Measurements from ENCODE around the gene ADH1B.

Gene ADH1B

DNA sequence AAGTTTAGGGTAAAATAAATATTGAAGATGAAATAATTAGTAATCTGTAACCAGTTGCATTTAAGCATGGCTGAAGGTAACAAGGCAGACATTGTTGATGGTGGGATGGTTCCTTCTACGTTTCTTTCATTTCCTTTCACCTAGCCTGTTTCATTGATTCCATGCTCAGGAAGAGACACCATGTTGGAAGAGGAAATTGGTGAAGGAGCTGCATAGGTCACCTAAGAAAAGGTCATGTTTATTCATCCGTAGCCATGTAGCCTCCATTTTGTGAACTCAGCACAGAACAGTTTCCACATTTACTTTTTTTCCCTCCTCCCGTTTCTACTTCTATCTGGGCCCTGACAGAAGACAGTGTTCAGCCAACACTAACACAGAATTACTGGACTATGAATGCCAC lies 3.8 kb downstream of the ADH1B start:
- POLR2A ChIA-PET, result no interaction called here
- no peak for DNase-seq (ENCODE audit: extremely low spot score)
- CTCF ChIA-PET, result no interaction called here
- TF ChIP-seq L3MBTL2 (conservative IDR thresholded peaks at IDR 0.05), result no peak
- TF ChIP-seq ZNF384 (IDR thresholded peaks at IDR 0.05), result no peak
- no peak for TF ChIP-seq BHLHE40 (IDR thresholded peaks at IDR 0.05; ENCODE audit: borderline replicate concordance)
- no peak for TF ChIP-seq NFRKB (IDR thresholded peaks at IDR 0.05)
- no peak for TF ChIP-seq SUZ12 (IDR thresholded peaks at IDR 0.05)
- TF ChIP-seq FOXK2 (IDR thresholded peaks at IDR 0.05), result no peak
- TF ChIP-seq FOXM1 (IDR thresholded peaks at IDR 0.05; ENCODE audit: borderline replicate concordance), result no peak
- no peak for TF ChIP-seq CTBP1 (IDR thresholded peaks at IDR 0.05; ENCODE audit: borderline replicate concordance)
- no peak for TF ChIP-seq ARNT (IDR thresholded peaks at IDR 0.05)
- no peak for TF ChIP-seq ELF4 (IDR thresholded peaks at IDR 0.05)
- TF ChIP-seq SP1 (IDR thresholded peaks at IDR 0.05), result no peak
- TF ChIP-seq, protein P1, sequence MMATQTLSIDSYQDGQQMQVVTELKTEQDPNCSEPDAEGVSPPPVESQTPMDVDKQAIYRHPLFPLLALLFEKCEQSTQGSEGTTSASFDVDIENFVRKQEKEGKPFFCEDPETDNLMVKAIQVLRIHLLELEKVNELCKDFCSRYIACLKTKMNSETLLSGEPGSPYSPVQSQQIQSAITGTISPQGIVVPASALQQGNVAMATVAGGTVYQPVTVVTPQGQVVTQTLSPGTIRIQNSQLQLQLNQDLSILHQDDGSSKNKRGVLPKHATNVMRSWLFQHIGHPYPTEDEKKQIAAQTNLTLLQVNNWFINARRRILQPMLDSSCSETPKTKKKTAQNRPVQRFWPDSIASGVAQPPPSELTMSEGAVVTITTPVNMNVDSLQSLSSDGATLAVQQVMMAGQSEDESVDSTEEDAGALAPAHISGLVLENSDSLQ (IDR thresholded peaks at IDR 0.05), result no peak
- no peak for TF ChIP-seq TARDBP (IDR thresholded peaks at IDR 0.05)

- TF ChIP-seq TARDBP (IDR thresholded peaks at IDR 0.05) (no peak), NFRKB (IDR thresholded peaks at IDR 0.05) (no peak)
- ChIA-PET CTCF (no interaction called here), POLR2A (no interaction called here)
- no peak for DNase-seq (ENCODE audit: extremely low spot score)
Measured at GRCh38 chr4:99315839-99316238, 5.4 kb downstream of the ADH1B start.

DNA sequence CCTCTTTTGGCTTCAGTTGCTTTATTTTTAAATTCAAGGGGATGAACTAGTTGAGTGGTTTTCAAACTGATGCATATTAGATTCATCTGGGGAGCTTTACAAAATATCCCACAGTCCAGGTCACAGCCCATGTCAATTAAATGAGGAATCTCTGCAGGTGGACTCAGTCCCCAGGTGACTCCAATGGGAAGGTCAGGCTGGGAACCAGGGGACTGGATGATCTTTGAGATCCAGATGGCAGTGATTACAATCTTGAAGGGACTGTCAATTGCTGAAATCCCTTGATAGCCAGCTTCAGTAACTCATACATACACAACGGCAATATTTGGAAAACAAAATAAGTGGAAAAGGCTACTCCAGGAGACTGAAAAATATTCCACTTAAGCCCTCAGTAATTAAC lies 7.0 kb downstream of the ADH1B start:
- no peak for TF ChIP-seq FOXA1 (IDR thresholded peaks at IDR 0.05)
- no peak for TF ChIP-seq ARNT (IDR thresholded peaks at IDR 0.05)
- TF ChIP-seq, protein P1 (IDR thresholded peaks at IDR 0.05), result no peak
- no peak for TF ChIP-seq TARDBP (IDR thresholded peaks at IDR 0.05)
- no peak for TF ChIP-seq FOXK2 (IDR thresholded peaks at IDR 0.05)
- TF ChIP-seq BHLHE40 (IDR thresholded peaks at IDR 0.05; ENCODE audit: borderline replicate concordance), result no peak
- no peak for TF ChIP-seq ZNF384 (IDR thresholded peaks at IDR 0.05)
- no peak for TF ChIP-seq L3MBTL2 (conservative IDR thresholded peaks at IDR 0.05)
- no peak for TF ChIP-seq HDGF (IDR thresholded peaks at IDR 0.05; ENCODE audit: borderline replicate concordance)
- TF ChIP-seq NFRKB (IDR thresholded peaks at IDR 0.05), result no peak
- no peak for TF ChIP-seq SUZ12 (IDR thresholded peaks at IDR 0.05)
- TF ChIP-seq ELF4 (IDR thresholded peaks at IDR 0.05), result no peak
- no peak for TF ChIP-seq LEF1 (IDR thresholded peaks at IDR 0.05; ENCODE audit: borderline replicate concordance)
- no peak for TF ChIP-seq SP1 (IDR thresholded peaks at IDR 0.05)
- no peak for TF ChIP-seq FOXM1 (IDR thresholded peaks at IDR 0.05; ENCODE audit: borderline replicate concordance)
- TF ChIP-seq CTBP1 (IDR thresholded peaks at IDR 0.05; ENCODE audit: borderline replicate concordance), result no peak
- ChIA-PET CTCF (no interaction called here), POLR2A (no interaction called here)
- DNase-seq (ENCODE audit: extremely low spot score), result no peak

DNA sequence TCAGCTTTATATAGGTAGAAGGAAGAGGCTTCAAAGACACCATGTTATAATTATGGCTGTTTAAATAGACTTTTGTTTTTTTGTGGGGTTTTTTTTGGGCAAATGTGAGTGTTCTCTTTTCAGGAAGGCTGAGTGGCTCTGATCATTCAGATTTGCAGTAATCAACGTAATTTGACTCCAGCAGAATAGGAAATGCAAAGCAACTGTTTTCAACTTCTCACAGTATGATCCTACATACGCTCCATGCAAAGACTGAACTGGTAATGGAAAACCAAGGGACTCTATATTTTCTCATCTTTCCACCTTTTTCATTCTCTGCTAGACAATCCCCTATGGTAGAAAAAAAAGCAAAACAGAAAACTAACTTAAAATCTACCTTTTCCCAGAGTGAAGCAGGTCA lies 10.8 kb downstream of the ADH1B start:
- ChIA-PET POLR2A (no interaction called here), CTCF (no interaction called here)
- no peak for DNase-seq (ENCODE audit: extremely low spot score)
- TF ChIP-seq ZNF384 (IDR thresholded peaks at IDR 0.05) (no peak), LEF1 (IDR thresholded peaks at IDR 0.05; ENCODE audit: borderline replicate concordance) (no peak), FOXA1 (IDR thresholded peaks at IDR 0.05) (no peak), FOXK2 (IDR thresholded peaks at IDR 0.05) (no peak)

DNA sequence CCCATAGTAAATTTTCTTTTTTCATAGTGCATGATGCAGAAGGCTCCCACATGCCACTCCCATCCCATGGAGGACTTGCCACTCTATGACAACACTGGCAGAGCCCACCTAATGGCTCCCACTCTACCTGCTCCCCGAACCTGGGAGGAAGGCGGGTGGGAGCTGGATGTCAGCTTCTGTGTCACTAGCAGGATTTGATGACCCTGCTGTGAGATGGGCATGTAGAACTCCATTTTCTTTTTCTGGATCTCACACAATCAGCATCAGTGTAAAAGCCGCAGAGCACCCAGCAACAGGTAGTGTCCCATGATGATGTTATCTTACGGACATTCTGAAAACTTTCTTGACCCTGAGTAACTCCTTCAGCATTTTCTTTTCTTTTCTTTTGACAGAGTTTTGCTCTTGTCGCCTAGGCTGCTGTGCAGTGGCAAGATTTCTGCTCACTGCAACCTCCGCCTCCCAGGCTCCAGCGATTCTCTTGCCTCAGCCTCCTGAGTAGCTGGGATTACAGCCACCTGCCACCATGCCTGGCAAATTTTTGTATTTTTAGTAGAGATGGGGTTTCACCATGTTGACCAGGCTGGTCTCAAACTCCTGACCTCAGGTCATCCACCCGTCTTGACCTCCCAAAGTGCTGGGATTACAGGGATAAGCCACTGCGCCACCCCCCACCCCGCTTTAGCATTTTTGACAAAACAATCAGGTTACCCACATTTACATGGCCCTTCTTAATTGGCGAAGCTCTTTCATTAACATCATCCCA lies 15.4 kb downstream of the ADH1B start:
- ChIA-PET POLR2A (no interaction called here), CTCF (no interaction called here)
- no peak for DNase-seq (ENCODE audit: extremely low spot score)
- TF ChIP-seq FOXA1 (IDR thresholded peaks at IDR 0.05) (no peak), TARDBP (IDR thresholded peaks at IDR 0.05) (no peak)

DNA sequence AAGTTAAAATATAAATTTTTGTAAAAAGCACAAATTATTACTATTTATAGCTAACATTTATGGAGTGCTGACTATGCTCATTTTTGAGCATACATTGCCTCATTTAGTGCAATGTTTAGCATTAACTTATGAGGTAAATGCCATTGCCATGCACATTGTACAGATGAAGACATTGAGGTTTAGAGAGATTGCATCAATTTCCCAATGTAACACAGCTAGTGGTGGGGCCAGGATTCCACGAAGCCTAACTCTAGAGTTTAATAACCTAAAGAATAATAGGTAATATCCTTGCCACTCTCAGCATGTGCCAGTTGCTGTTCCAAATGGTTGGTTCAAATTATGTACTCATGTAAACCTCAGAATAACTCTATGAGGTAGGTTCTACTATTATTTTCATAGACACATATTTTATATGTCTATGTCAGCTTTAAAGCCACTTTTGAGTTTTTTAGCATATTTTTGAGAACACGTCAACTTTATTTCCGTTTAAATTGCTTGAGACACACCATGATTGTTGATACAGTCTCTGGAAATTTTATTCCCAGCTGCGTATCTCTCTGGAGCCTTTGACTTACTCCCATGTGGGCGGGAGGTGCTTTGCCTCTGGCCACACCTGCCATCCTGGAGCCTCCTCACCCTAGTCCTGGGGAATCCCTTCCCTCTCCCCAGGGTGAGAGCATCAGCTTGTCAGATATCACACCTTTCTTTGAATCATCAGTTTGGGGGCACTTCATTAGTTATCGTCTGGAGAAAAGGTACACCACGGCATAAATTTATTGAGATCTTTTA lies 19.6 kb downstream of the ADH1B start:
- TF ChIP-seq, protein P1 (IDR thresholded peaks at IDR 0.05), result no peak
- no peak for TF ChIP-seq HDGF (IDR thresholded peaks at IDR 0.05; ENCODE audit: borderline replicate concordance)
- no peak for TF ChIP-seq TARDBP (IDR thresholded peaks at IDR 0.05)
- TF ChIP-seq ELF4 (IDR thresholded peaks at IDR 0.05), result no peak
- TF ChIP-seq SP1 (IDR thresholded peaks at IDR 0.05), result no peak
- no peak for TF ChIP-seq L3MBTL2 (conservative IDR thresholded peaks at IDR 0.05)
- no peak for TF ChIP-seq FOXK2 (IDR thresholded peaks at IDR 0.05)
- no peak for DNase-seq (ENCODE audit: extremely low spot score)
- CTCF ChIA-PET, result no interaction called here
- POLR2A ChIA-PET, result no interaction called here

GRCh38 chr4:99300934-99301333 lies 20.3 kb downstream of the ADH1B start:
- ChIA-PET CTCF (no interaction called here), POLR2A (no interaction called here)
- TF ChIP-seq ELF4 (IDR thresholded peaks at IDR 0.05) (no peak), FOXA1 (IDR thresholded peaks at IDR 0.05) (no peak), TARDBP (IDR thresholded peaks at IDR 0.05) (no peak), FOXM1 (IDR thresholded peaks at IDR 0.05; ENCODE audit: borderline replicate concordance) (no peak), LEF1 (IDR thresholded peaks at IDR 0.05; ENCODE audit: borderline replicate concordance) (no peak), CTBP1 (IDR thresholded peaks at IDR 0.05; ENCODE audit: borderline replicate concordance) (no peak), ZNF384 (IDR thresholded peaks at IDR 0.05) (no peak), BHLHE40 (IDR thresholded peaks at IDR 0.05; ENCODE audit: borderline replicate concordance) (no peak), FOXK2 (IDR thresholded peaks at IDR 0.05) (no peak), ARNT (IDR thresholded peaks at IDR 0.05) (no peak), HDGF (IDR thresholded peaks at IDR 0.05; ENCODE audit: borderline replicate concordance) (no peak), NFRKB (IDR thresholded peaks at IDR 0.05) (no peak), SP1 (IDR thresholded peaks at IDR 0.05) (no peak), L3MBTL2 (conservative IDR thresholded peaks at IDR 0.05) (no peak), SUZ12 (IDR thresholded peaks at IDR 0.05) (no peak)
- TF ChIP-seq, protein P1 (IDR thresholded peaks at IDR 0.05), result no peak

More at GRCh38 chr4:99300934-99301333, 20.3 kb downstream of the ADH1B start:
- no peak for DNase-seq (ENCODE audit: extremely low spot score)

Data from HEK293T (cell line).